Stimulated activated CD8-positive, alpha-beta memory T cell treated with anti-CD3 and anti-CD28 coated beads, Interleukin-15, amount 100 ng/mL, for 1 hour (primary cell): Measurements from ENCODE around the gene PTMA.
"Not testable (repeated sequence)": the region's sequence is repeated elsewhere in the genome, so short reads cannot be mapped to it uniquely, and the experiment has no call there.

Experiments
- DNase-seq: peaks from one replicate; pipeline ENCODE4 v3.0.0-alpha.2; 2020; ENCODE audit warnings: low read depth

PTMA gene

DNA sequence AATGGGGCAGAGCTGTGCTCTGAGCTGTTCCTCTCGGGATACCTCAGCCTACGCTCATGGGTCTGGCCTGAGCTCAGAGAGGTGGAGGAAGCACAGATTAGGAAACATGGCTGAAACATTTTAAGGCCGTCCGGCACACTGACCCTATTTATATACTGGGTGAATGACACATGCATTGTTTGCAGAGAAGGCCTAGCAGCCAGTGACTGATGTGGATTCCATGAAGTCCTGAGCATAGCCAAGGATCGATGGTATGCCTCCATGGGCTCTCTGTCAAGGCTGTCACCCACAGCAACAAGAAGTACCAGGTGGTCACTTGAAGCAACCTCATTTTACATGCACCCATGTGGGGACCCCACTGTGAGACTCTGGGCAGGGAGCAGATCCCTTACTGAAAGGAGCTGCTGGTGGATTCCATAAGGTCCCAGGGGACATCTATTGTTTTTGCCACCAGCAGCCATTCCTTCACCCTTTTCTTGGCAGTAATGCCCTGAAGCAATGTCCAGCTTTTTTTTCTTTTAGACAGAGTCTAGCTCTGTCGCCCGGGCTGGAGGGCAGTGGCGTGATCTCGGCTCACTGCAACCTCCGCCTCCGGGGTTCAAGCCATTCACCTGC lies 8.4 kb downstream of the PTMA start:
- no peak for DNase-seq

DNA sequence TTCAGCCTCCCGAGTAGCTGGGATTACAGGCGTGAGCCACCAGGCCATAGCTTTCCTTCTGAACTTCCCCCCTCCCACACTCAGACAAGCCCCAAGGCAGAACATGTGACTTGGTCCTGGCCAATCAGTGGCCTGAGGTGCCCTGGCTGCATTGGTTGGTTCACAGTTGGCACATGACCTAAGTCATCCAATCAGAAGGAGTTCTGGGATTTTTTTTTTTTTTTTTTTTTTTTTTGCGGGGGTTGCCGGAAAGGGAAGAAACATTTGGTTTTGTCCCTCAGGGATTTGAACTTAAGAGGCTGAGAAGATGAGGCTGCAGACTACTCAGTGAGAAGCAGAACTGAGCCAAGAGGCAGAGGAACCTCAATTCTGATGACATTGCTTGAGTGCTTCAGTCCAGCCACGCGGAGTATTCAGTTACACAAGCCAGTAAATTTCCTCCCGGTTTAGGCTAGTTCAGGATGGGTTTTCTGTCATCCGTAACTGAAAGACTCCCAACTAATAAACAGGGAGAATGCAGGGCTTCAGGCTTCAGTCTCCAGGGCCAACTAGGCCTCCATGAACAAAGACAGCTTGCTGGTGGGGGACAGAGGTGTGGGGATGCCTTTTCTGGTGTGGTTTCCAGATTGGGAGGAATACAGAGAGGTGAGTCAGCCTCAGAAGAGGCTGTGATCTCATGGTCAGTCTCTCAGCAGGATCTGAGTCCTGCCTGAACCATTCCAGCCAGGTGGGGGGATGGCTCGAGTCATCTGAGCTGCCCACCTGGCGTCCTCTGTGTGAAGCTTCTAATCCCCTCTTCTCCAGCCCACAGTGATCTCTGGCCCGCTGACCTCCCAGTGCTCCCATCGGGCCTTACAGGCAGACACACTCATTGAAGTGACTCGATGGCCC lies 9.2 kb downstream of the PTMA start:
- no peak for DNase-seq

DNA sequence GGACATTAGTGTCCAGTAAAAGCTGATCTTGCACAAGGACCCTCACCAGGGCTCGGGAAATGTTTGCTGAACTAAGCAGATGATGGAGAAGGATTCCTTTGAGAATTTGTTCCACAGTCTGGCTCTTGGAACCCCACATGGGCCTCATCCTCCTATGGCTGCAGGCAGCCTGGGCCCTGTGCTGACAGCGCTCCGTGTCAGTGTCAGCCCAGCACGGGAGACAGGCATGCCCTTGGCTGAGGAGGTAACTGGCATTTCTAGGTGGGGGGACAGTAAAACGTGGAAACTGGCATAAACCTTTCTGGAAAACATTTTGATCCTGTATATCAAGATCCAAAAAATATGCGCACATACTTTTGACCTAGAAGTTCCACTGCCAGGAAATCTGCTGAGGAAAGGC lies 10.5 kb downstream of the PTMA start:
- DNase-seq: no peak

DNA sequence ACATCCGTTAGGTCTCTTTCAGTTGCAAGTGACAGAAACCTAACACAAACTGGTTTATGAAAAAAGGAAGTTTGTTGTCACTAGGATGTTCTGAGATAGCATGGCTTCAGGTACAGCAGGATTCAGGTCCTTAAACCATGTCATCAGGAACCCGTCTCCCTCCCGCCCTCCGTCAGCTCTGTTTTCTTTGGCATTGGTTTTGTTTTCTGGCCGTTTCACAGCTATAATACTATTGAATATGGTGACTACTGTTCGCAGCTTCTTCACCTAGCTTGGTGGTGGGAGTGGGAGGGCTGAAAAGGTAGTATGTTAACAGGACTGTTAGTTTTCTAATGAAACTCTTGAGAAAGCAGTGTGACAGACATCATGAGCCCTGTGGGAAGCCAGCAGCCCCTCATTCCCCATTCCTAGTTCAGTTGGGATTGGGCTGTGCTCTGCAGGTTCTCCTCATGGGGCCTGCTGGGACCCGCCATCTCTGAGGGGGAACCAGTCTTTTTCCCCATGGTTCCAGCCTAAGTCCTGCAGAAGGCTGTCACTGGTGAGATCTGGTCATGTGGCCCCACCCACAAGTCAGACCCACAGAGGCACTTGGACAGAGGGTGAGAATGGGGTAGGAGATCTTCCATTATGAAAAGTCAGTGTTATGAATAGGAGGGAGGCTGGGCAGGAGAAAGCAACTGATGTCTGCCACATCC lies 12.1 kb downstream of the PTMA start:
- no peak for DNase-seq

DNA sequence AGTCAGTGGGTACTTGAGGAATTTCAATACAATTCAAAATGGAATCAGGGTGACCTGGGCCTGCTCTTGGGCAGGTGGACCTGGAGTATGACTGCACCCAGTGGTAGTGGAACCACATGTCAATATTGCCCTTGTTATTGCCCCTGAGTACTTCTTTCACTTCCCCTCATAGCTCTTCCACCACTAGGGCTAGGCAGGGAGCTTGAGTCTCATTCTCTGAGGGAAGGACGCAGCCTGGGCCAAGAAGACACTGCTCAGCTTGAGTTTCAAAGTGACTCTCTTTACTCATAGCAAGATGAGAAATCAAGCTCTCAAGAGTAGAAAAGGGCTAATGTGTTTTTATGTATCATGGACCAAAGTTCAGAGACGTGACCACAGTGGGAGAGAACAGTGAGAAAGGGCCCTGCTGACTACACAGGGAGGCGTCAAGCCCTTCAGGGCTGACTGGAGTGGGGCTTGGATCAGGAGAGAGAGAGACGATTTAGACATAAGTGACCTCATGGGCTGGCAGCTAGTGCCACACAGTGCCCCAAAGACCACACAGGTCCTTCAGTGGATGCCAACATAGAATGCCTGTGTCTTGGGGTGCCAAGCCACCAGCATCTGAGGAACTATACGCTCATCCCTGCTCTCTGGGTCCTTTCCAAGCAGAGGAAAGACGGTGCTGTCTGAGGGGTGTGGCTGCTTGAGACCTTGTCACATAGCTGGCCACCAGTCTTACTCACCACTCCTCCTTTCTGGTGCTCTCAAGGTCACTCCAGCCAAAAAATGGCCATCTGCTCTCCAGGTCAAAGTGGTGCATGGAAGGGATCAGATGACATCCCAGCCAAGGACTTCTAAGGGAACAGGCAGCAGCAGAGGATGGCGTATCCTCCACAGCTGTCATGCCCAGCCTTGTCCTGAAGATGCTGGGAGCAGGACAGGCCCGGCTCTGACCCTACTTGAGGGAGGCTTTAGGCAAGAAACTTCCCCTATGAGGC lies 13.0 kb downstream of the PTMA start:
- no peak for DNase-seq

DNA sequence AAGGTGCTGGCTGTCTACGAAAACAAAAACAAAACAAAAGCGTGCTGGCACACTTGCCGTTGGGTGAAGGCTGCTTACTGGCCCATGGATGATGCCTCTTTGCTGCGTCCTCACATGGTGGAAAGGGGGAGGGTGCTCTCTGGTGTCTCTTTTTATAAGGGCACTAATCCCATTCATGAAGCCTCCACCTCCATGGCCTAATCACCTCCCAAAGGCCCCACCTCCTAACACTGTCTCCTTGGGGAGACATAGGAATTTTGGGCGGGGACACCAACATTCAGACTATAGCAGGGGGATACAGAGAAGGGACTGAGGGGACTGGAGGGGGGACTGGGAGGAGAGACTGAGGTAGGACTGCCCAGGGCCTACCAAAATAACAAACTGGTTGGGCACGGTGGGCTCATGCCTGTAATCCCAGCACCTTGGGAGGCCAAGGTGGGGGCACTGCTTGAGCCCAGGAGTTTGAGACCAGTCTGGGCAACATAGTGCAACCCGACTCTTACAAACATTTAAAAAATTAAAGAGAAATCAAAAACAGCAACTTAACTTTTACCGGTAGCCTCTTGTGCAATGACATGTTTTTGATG lies 14.5 kb downstream of the PTMA start:
- no peak for DNase-seq

DNA sequence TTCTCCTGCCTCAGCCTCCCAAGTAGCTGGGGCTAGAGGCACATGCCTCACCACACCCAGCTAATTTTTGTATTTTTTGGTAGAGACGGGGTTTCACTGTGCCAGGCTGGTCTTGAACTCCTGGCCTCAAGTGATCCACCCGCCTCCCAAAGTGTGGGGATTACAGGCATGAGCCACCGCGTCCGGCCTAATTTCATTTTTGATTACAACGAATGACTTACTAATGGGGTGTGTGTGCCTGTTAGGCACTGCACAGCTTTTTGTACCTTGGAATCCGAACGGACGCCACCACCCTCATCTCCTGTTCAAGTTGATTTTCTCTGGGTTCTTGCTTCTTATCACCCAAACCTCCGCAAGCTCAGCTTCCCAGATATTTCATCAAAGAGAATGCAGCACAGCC lies 17.2 kb downstream of the PTMA start:
- DNase-seq: no peak

DNA sequence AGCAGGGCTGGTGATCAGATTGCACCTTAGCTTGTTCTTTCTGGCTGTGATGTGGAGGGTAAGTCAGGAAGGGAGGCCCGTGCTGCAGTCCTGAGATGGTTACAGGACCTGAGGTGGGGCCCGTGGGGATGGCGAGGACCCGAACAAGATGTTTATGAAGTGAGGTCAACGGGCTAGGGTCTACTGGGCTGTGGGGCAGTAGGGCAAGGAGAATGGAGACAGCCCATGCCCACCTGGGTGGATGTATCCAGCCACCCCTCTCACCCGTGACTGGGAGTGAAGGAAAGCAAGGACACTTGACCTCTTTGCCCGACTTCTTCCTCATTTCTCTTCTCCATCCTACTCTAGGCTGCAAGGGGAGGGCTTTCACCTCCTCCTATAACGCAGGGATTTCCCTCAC lies 18.0 kb downstream of the PTMA start:
- DNase-seq: no peak

DNA sequence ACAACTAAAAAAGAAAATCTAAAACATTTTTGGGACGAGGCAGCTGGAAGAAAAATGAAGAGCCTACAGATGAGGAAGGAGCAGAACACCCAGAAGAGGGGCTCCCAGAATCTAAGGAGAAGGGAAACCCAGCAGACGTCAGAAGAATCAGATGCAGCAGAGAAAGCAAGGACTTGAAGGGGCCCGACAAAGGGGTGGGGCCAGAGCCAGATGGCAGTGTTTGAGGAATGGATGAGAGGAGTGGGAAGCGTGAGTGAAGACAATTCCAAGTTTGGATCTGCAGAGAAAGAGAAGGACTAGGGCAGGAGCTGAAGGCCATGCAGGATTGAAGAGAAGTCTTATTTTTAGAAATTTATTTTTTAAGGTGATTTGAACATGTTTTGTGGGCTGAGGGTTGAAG lies 19.3 kb downstream of the PTMA start:
- no peak for DNase-seq

DNA sequence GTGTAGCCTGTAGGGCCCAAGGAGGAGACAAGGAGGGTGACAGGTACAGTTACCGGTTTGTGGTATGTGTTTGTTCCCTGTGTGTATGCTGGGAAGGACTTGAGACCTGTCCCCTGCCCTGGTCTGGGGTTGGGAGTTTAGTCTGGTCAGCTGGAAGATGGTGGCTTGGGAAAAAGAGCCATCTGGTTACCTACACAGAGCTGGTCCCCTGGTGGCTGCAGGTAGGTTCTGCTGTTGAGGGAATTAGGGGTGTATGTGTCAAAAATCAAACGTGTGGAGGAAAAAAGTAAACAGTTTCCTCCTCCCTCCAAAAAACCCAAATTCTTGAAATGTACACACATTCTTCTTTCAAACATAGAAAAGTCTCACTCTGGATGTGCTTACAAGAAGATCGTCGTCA lies 24.3 kb downstream of the PTMA start:
- DNase-seq: no peak

DNA sequence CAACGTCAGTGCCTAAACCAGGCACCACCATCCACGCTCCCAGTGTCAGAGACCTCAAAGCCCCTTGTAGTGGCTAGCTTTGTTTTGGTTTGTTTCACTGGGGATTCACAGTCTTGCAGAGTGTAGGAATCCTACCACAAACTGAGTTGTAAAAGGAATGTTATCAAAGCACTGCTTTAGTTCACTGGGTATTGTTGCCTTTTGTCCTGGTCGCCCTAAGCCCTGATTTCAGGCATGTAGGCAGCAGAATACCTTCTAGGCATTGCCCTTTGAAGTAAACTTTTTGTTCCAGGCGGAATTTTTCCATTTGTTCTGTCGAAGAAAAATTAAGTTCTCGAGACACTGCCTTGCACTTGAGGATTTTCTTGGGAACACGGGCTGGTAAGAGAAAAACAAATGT lies 29.4 kb downstream of the PTMA start:
- DNase-seq: no peak

DNA sequence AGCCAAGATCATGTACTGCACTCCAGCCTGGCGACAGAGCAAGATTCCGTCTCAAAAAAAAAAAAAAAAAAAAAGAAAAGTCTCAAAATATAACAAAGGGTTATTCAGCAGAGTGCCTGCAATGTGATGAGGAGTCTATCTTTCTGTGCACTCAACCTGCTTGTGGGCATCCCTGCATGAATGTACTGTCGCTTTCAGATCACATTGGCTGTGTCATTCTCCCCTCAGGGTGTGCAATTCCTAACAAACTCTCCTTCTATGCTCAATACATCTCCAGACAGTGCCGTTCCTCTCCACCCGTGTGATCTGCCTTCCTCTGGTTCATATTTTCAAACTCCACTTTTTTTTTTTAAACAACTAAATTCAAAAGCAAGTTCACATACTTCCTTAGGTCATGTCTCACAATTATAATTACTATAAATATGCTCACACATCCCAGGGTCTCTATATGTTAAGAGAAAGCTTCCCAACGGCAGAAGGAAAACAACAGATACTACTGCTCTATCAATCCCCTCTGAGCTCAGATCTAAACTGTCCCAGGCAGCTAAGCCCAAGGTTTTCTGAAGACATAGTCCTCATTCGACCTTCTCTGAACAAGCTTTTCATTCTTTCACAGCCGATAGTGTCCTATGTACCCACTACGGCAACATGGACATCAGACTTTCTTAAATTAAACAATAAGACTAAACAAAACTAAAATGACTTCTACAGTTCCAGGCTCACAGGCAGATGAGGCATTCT lies 35.2 kb downstream of the PTMA start:
- no peak for DNase-seq

DNA sequence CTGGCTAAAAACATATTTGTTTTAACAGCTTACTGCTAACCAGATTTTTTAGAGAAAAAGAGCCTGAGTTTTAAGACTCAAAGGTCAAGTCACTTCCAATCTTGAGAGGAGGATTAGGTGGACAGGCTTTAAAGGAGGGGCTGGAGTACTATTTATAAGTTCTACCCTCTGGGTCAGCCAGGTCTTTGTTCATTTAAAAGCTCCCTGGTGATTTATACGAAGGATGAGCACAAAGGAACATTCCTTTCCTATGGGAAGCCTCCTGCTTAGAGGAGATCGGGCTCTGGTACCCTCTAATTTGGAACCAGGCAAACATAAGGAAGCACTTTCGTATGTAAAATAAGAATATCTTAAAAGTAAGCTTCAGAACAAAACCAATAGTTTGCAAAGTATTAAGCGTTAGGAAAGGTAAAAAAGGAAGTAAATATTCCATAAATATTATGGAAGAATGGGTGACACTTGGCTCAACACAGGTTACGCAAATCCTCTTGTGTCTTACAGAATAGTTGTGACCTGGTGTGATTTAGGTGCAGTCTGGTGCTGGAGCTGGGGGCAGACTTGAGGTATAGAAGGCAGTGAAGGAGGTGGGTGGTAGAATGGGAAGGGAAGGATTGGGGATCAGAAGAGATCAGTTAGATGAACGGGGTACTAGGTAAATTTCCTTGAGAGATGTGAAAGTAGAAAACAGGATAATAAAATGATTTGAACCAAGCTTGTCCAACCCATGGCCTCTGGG lies 37.1 kb downstream of the PTMA start:
- DNase-seq: no peak

DNA sequence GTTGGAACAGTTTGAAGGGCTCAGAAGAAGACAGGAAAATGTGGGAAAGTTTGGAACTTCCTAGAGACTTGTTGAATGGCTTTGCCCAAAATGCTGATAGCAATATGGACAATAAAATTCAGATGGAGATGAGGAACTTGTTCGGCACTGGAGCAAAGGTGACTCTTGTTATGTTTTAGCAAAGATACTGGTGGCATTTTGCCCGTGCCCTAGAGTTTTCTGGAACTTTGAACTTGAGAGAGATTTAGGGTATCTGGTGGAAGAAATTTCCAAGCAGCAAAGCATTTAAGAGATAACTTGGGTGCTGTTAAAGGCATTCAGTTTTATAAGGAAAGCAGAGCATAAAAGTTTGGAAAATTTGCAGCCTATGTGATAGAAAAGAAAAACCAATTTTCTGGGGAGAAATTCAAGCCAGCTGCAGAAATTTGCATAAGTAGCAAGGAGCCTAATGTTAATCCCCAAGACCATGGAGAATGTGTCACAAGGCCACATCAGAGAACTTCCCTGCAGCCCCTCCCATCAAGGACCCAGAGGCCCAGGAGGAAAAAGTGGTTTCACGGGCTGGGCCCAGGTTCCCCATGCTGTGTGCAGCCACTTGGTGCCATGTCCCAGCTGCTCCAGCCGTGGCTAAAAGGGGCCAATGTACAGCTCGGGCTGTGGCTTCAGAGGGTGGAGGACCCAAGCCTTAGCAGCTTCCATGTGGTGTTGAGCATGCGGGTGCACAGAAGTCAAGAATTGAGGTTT lies 40.0 kb downstream of the PTMA start:
- not testable (repeated sequence) for DNase-seq

DNA sequence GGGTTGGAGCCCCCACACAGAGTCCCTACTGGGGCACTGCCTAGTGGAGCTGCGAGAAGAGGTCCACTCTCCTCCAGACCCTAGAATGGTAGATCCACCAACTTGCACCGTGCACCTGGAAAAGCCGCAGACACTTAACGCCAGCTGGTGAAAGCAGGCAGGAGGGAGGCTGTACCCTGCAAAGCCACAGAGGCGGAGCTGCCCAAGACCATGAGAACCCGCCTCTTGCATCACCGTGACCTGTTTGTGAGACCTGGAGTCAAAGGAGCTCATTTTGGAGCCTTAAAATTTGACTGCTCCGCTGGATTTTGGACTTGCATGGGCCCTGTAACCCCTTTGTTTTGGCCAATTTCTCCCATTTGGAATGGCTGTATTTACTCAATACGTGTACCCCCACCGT lies 40.7 kb downstream of the PTMA start:
- DNase-seq: not testable (repeated sequence)

DNA sequence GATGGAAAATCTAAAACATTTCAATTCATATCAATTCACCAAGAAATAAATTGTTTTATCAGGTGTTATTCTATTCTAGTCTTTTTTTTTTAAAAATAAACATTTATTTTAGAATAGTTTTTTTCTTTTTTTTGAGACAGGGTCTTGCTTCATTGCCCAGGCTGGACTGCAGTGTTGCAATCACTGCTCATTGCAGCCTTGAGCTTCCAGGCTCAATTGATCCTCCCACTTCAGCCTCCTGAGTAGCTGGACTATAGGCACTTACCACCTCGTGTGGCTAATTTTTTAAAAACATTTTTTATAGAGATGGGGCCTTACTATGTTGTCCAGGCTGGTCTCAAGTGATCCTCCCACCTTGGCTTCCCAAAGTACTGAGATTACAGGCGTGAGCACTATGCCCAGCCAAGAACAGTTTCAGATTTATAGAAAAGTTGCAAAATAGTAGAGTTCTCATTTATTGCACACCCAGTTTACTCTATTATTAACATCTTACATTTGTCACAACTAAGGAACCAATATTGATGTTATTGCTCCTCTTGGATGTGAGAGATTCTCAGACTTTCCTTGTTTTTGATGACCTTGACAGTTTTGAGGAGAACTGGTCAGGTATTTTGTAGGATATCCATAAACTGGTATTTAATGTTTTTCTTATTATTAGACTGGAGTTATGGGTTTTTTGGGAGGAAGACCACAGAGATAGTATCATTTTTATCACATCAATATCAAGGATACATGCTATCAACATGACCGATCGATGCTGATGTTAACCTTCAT lies 42.9 kb downstream of the PTMA start:
- DNase-seq: no peak

DNA sequence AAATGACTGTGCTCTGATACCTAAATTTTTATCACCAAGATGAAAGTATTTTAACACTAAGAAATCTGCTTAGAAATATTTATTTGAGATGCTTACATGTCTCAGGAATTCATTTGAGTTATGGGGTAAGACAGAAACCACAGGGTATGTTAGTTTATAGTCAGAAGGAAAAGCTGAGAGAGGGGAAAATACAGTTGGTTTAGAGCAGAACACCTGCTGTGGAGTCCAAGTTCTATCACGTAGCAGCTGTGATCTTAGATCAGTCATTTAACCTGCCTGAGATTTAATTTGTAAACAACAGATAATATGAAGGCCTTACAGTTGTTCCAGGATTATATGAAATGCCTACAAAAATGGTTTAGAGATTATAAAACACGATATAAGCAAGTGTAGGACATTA lies 43.7 kb downstream of the PTMA start:
- DNase-seq: no peak

DNA sequence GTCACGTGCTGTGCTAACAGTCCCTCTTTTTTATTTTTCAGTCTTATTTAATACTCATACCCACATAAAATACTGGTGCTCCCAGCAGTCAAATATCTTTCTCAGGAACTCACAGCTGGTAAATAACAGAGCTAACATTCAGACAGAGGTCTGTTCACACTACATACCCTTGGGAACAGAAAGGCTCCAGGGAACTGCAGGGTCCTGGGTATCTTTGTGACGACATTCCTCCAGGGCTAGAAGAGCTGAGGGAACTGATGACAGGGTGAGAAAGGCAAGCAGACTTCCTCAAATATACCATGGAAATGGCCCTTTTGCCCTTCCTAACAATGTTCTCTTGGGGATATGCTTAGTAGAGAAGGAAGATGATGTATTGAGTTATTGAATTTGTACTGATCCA lies 53.4 kb downstream of the PTMA start:
- no peak for DNase-seq
